ENCODE results near the gene PRDM13. TPM values are rescaled to one million over a fixed set of nuclear protein-coding genes. Genes with fewer than 3 reads are reported as not detected.

PRDM13 gene
- total RNA-seq, result under 0.01 TPM

GRCh38 chr6:99606656-99607415 is at the start of gene PRDM13:
TSS of gene PRDM13 (plus strand) at chr6:99606833. CDS start at chr6:99607035, 202 bp downstream.
- Histone ChIP-seq H3K27me3 (ENCODE audit: insufficient read depth, low read length) (peaks cover 100% of the 10 kb centered on the region), H3K9me3 (ENCODE audit: low read depth, low read length) (no peaks in the 10 kb centered on the region), H3K4me1 (ENCODE audit: insufficient read depth, low read length) (peaks cover 29% of the 10 kb centered on the region), H3K4me3 (ENCODE audit: low read length) (no peak within 1 kb of the TSS)

GRCh38 chr6:99559057-99559456 is 47.6 kb upstream of the PRDM13 start:
- H3K4me1 ChIP-seq (ENCODE audit: insufficient read depth, low read length), result no peaks in the 10 kb centered on the region
- no peaks in the 10 kb centered on the region for H3K27me3 ChIP-seq (ENCODE audit: insufficient read depth, low read length)
- H3K4me3 ChIP-seq (ENCODE audit: low read length), result no peak overlapping the region
- H3K9me3 ChIP-seq (ENCODE audit: low read depth, low read length), result no peaks in the 10 kb centered on the region

GRCh38 chr6:99560668-99561067 is 46.0 kb upstream of the PRDM13 start:
- Histone ChIP-seq H3K27me3 (ENCODE audit: insufficient read depth, low read length) (no peaks in the 10 kb centered on the region), H3K4me1 (ENCODE audit: insufficient read depth, low read length) (no peaks in the 10 kb centered on the region), H3K4me3 (ENCODE audit: low read length) (no peak overlapping the region), H3K9me3 (ENCODE audit: low read depth, low read length) (no peaks in the 10 kb centered on the region)

GRCh38 chr6:99563056-99563723 is 43.4 kb upstream of the PRDM13 start:
- Histone ChIP-seq H3K9me3 (ENCODE audit: low read depth, low read length) (no peaks in the 10 kb centered on the region), H3K4me1 (ENCODE audit: insufficient read depth, low read length) (peaks cover 5% of the 10 kb centered on the region), H3K4me3 (ENCODE audit: low read length) (no peak overlapping the region), H3K27me3 (ENCODE audit: insufficient read depth, low read length) (no peaks in the 10 kb centered on the region)

- H3K9me3 ChIP-seq (ENCODE audit: low read depth, low read length), result no peaks in the 10 kb centered on the region
- H3K4me1 ChIP-seq (ENCODE audit: insufficient read depth, low read length), result peaks cover 11% of the 10 kb centered on the region
- H3K27me3 ChIP-seq (ENCODE audit: insufficient read depth, low read length), result no peaks in the 10 kb centered on the region
- peak within 1 kb of the TSS; percentile 96 for H3K4me3 ChIP-seq (ENCODE audit: low read length)
These were observed 38.3 kb upstream of the PRDM13 start, which contains the start of gene CCNC for GRCh38 chr6:99568103-99568933. TSS of gene CCNC (minus strand) at chr6:99568660. CDS start at chr6:99568527, 133 bp downstream.

GRCh38 chr6:99573980-99574617 is 32.5 kb upstream of the PRDM13 start:
- H3K9me3 ChIP-seq (ENCODE audit: low read depth, low read length), result no peaks in the 10 kb centered on the region
- H3K4me3 ChIP-seq (ENCODE audit: low read length), result no peak overlapping the region
- H3K27me3 ChIP-seq (ENCODE audit: insufficient read depth, low read length), result no peaks in the 10 kb centered on the region
- H3K4me1 ChIP-seq (ENCODE audit: insufficient read depth, low read length), result peaks cover 2% of the 10 kb centered on the region

GRCh38 chr6:99575544-99576227 is 30.9 kb upstream of the PRDM13 start:
- Histone ChIP-seq H3K9me3 (ENCODE audit: low read depth, low read length) (no peaks in the 10 kb centered on the region), H3K4me3 (ENCODE audit: low read length) (no peak overlapping the region), H3K4me1 (ENCODE audit: insufficient read depth, low read length) (no peaks in the 10 kb centered on the region), H3K27me3 (ENCODE audit: insufficient read depth, low read length) (peaks cover 3% of the 10 kb centered on the region)

- Histone ChIP-seq H3K9me3 (ENCODE audit: low read depth, low read length) (no peaks in the 10 kb centered on the region), H3K4me1 (ENCODE audit: insufficient read depth, low read length) (no peaks in the 10 kb centered on the region), H3K4me3 (ENCODE audit: low read length) (no peak overlapping the region), H3K27me3 (ENCODE audit: insufficient read depth, low read length) (peaks cover 12% of the 10 kb centered on the region)
These were observed 26.9 kb upstream of the PRDM13 start for GRCh38 chr6:99579781-99580180.

GRCh38 chr6:99587792-99588191 is 18.8 kb upstream of the PRDM13 start:
- H3K9me3 ChIP-seq (ENCODE audit: low read depth, low read length), result no peaks in the 10 kb centered on the region
- H3K4me1 ChIP-seq (ENCODE audit: insufficient read depth, low read length), result peaks cover 39% of the 10 kb centered on the region
- peaks cover 73% of the 10 kb centered on the region for H3K27me3 ChIP-seq (ENCODE audit: insufficient read depth, low read length)
- H3K4me3 ChIP-seq (ENCODE audit: low read length), result no peak overlapping the region

- Histone ChIP-seq H3K9me3 (ENCODE audit: low read depth, low read length) (no peaks in the 10 kb centered on the region), H3K27me3 (ENCODE audit: insufficient read depth, low read length) (peaks cover 83% of the 10 kb centered on the region), H3K4me3 (ENCODE audit: low read length) (peak overlapping the region; percentile 36), H3K4me1 (ENCODE audit: insufficient read depth, low read length) (peaks cover 45% of the 10 kb centered on the region)
These were observed 17.9 kb upstream of the PRDM13 start for GRCh38 chr6:99588618-99589289.

- Histone ChIP-seq H3K4me1 (ENCODE audit: insufficient read depth, low read length) (peaks cover 45% of the 10 kb centered on the region), H3K9me3 (ENCODE audit: low read depth, low read length) (no peaks in the 10 kb centered on the region), H3K4me3 (ENCODE audit: low read length) (peak overlapping the region; percentile 36), H3K27me3 (ENCODE audit: insufficient read depth, low read length) (peaks cover 88% of the 10 kb centered on the region)
These were observed 17.4 kb upstream of the PRDM13 start for GRCh38 chr6:99589290-99589672.

- Histone ChIP-seq H3K4me3 (ENCODE audit: low read length) (no peak overlapping the region), H3K4me1 (ENCODE audit: insufficient read depth, low read length) (peaks cover 45% of the 10 kb centered on the region), H3K27me3 (ENCODE audit: insufficient read depth, low read length) (peaks cover 92% of the 10 kb centered on the region), H3K9me3 (ENCODE audit: low read depth, low read length) (no peaks in the 10 kb centered on the region)
These were observed 16.6 kb upstream of the PRDM13 start for GRCh38 chr6:99589907-99590493.

GRCh38 chr6:99590728-99591672 is 15.6 kb upstream of the PRDM13 start:
- no peak overlapping the region for H3K4me3 ChIP-seq (ENCODE audit: low read length)

More at GRCh38 chr6:99590728-99591672, 15.6 kb upstream of the PRDM13 start:
- Histone ChIP-seq H3K27me3 (ENCODE audit: insufficient read depth, low read length) (peaks cover 92% of the 10 kb centered on the region), H3K4me1 (ENCODE audit: insufficient read depth, low read length) (peaks cover 45% of the 10 kb centered on the region), H3K9me3 (ENCODE audit: low read depth, low read length) (no peaks in the 10 kb centered on the region)
